Transverse colon (tissue), 4 donors: Measurements from ENCODE around the gene OVAAL. TPM values are rescaled to one million over a fixed set of nuclear protein-coding genes. Genes with fewer than 3 reads are reported as not detected.
A peak's percentile ranks its signal among the peaks of the same experiment; 100 is the strongest.

ENCODE experiments used
- DNase-seq: peaks from one replicate; pipeline ENCODE4 v3.0.0-alpha.2; 2019
- H3K27ac ChIP-seq, 4 donors: fragments of 200-600 bp; sonication (generic); 2 replicates each; pipeline ENCODE4 v1.5.1; 2016 to 2018; ENCODE audit warnings: inconsistent platforms in 4 of 4
- H3K27me3 ChIP-seq: fragments of 200-600 bp; sonication (generic); 2 replicates; pipeline ENCODE4 v1.5.1; 2017; ENCODE audit warnings: inconsistent platforms
- H3K36me3 ChIP-seq, 4 donors: fragments of 200-600 bp; sonication (generic); 2 replicates each; pipeline ENCODE4 v1.5.1; 2017 to 2019; ENCODE audit warnings: inconsistent platforms in 4 of 4
- H3K4me1 ChIP-seq, 4 donors: fragments of 200-600 bp; sonication (generic); 2 replicates each; pipeline ENCODE4 v1.5.1; 2017 to 2020; ENCODE audit warnings: inconsistent platforms in 4 of 4
- H3K4me3 ChIP-seq, 4 donors: fragments of 200-600 bp; sonication (generic); 1 replicate in 1 of 4; 2 replicates in 3 of 4; pipeline versions ENCODE4 v1.5.1 to v1.6.1; 2017 to 2019; ENCODE audit warnings: inconsistent platforms in 4 of 4
- H3K9me3 ChIP-seq, 2 donors: fragments of 200-600 bp; sonication (generic); 2 replicates each; pipeline ENCODE4 v1.5.1; 2017 to 2019; ENCODE audit warnings: inconsistent platforms in 2 of 2
- CTCF ChIP-seq, 5 experiments: fragments of 200-600 bp in 3 of 5; fragments of 450-650 bp in 2 of 5; sonication (generic) in 3 of 5; IDR thresholded peaks; 1 replicate in 2 of 5; 2 replicates in 3 of 5; pipeline ENCODE4 v1.5.1; 2016 to 2017; ENCODE audit warnings: antibody characterized with exemption in 5 of 5, inconsistent platforms in 3 of 5, mild to moderate bottlenecking in 2 of 5, moderate library complexity in 1 of 5
- EP300 ChIP-seq: sonication (generic); formaldehyde crosslinking; IDR thresholded peaks from one replicate; pipeline ENCODE4 v1.6.1; 2017; ENCODE audit warnings: antibody characterized with exemption, low read depth
- POLR2A ChIP-seq: fragments of 450-650 bp; IDR thresholded peaks from one replicate; pipeline ENCODE4 v1.6.1; 2016; ENCODE audit warnings: antibody characterized with exemption, mild to moderate bottlenecking, moderate library complexity
- POLR2AphosphoS5 ChIP-seq, 3 donors: sonication (generic); formaldehyde crosslinking; IDR thresholded peaks; one replicate each; pipeline ENCODE4 v1.6.1; 2016; ENCODE audit warnings: antibody characterized with exemption in 3 of 3
- WGBS, 2 donors: methylation state at CpG; one replicate each; pipeline ENCODE4 v1.1.5; 2018; ENCODE audit warnings: low coverage in 1 of 2; 5-methylcytosine and 5-hydroxymethylcytosine counted together
- in situ Hi-C, 4 donors: fragments of 200-750 bp; cut with MboI; loops; one replicate each; pipeline versions ENCODE4 v1.15.0 to v1.15.1; 2017; ENCODE audit warnings: low sequenced_read_pairs in 3 of 4, low pct_ligation_motif_present in 1 of 4, low pct_unique_long_range_greater_than_20kb in 1 of 4
- intact Hi-C: fragments of 100-400 bp; cut with DNase I; formaldehyde crosslinking; loops from one replicate; pipeline ENCODE4 v1.15.1; 2023; ENCODE audit warnings: low total_unique reads
- total RNA-seq, 4 donors: library from RNA; depleted of rRNA; stranded (reverse); fragments of >200 nt; gene quantifications; one replicate each; pipeline ENCODE4 v1.1.0, GENCODE V29; 2016

OVAAL gene
- total RNA-seq, 4 donors from 2014 or later, result 0.41 TPM; not detected in 3

- intact Hi-C loops, result no loop called here
- in situ Hi-C loops, result no loop called here
- no peak overlapping the region for H3K27ac ChIP-seq
Measured at GRCh38 chr1:180555411-180555810, 3.4 kb upstream of the OVAAL start.

GRCh38 chr1:180560200-180560867, 1.6 kb downstream of the OVAAL start:
- in situ Hi-C loops, result no loop called here
- Histone ChIP-seq H3K27me3 (no peaks in the 10 kb centered on the region), H3K4me1 (peaks cover 0 to 21% (median 14%) of the 10 kb centered on the region in 4 donors), H3K36me3 (no peaks in the 10 kb centered on the region), H3K27ac (peak overlapping the region; percentile 54 to 69 (median 60)), H3K4me3 (no peak overlapping the region), H3K9me3 (no peaks in the 10 kb centered on the region)
- no peak for TF ChIP-seq CTCF (IDR thresholded peaks at IDR 0.05)
- TF ChIP-seq POLR2AphosphoS5 (IDR thresholded peaks at IDR 0.05), result peak in 1 of 3 donors; percentile 58
- intact Hi-C loops, result no loop called here
- 40% methylated on average over 1 to 3 of the region's 3 CpGs for WGBS, 2 donors
- peak; percentile 81 for DNase-seq

More at GRCh38 chr1:180555411-180555810, 3.4 kb upstream of the OVAAL start:
- TF ChIP-seq CTCF (IDR thresholded peaks at IDR 0.05) (no peak), EP300 (no peak), POLR2AphosphoS5 (IDR thresholded peaks at IDR 0.05) (no peak), POLR2A (no peak)
- no peak overlapping the region for H3K4me3 ChIP-seq
- no peaks in the 10 kb centered on the region for H3K9me3 ChIP-seq
- peaks cover 0 to 4% (median 0%) of the 10 kb centered on the region in 4 donors for H3K4me1 ChIP-seq
- no peaks in the 10 kb centered on the region for H3K27me3 ChIP-seq
- no peak for DNase-seq
- no peaks in the 10 kb centered on the region for H3K36me3 ChIP-seq

DNA sequence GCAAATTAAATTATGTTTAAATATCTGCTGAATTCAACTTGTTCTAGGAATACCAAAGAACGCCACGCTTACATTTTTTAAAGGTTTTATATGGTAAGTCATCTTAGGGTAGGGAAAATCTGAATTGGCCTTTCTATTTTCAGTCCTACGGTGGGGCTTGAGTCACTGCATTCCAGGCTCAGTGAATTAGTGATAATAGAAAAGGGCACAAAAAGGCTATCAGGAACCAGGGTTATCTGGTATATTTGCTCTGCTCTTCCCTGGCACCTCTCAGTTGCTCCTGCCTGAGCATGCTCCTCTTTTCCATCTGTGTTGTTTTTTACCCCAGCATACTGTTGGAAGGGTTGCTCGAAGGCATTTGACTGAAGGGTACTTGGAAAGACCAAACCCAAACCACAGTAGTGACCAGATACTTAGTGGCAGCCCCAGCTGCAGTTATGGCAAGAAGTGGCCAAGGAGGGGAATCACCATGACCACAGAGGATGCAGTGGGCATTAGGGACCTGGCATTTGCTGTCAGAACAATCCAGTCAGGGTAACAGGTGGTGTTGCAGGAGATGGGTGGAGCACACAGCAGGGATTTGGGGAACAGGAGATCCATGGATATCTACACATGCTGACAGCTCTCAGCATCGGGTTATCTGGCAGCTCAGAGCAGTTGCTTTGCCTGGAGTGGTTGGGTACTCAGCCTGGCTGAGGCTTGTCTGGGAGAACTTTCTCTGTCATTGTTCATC, 2.3 kb downstream of the OVAAL start:
- 80 to 90% methylated on average over 3 to 5 of the region's 5 CpGs for WGBS, 2 donors
- intact Hi-C loops, result no loop called here
- H3K9me3 ChIP-seq, result no peaks in the 10 kb centered on the region
- peaks cover 0 to 21% (median 14%) of the 10 kb centered on the region in 4 donors for H3K4me1 ChIP-seq
- peak overlapping the region; percentile 54 to 69 (median 60) for H3K27ac ChIP-seq
- in situ Hi-C loops, result no loop called here
- H3K27me3 ChIP-seq, result no peaks in the 10 kb centered on the region
- H3K36me3 ChIP-seq, result no peaks in the 10 kb centered on the region
- TF ChIP-seq POLR2AphosphoS5 (IDR thresholded peaks at IDR 0.05) (no peak), CTCF (IDR thresholded peaks at IDR 0.05) (no peak), POLR2A (no peak), EP300 (no peak)
- no peak overlapping the region for H3K4me3 ChIP-seq
- no peak for DNase-seq

DNA sequence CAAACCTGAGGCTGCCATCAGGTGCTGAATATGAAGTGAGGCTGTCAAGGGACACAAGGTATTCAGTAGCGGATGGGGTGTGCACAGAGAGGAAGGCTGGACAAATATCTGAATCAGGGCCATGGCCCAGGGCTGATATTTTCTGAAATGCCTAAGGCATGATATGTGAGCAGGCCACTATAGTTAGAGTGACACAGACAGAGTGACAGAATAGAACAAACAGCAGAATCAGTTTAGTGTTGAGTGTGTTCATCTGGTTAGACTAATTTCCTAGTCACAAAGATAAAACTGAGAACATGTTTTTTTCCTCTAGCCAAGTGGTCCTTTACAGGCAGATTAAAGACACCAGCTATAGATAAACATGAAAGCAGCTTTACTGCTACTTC, 3.9 kb downstream of the OVAAL start:
- H3K27ac ChIP-seq, result no peak overlapping the region
- H3K27me3 ChIP-seq, result no peaks in the 10 kb centered on the region
- DNase-seq, result no peak
- peaks cover 0 to 28% (median 14%) of the 10 kb centered on the region in 4 donors for H3K4me1 ChIP-seq
- H3K4me3 ChIP-seq, result no peak overlapping the region
- H3K36me3 ChIP-seq, result no peaks in the 10 kb centered on the region
- in situ Hi-C loops, result no loop called here
- WGBS, 2 donors, result 90 to 91% methylated on average over 1 of the region's 1 CpG
- TF ChIP-seq POLR2AphosphoS5 (IDR thresholded peaks at IDR 0.05) (no peak), EP300 (no peak), POLR2A (no peak), CTCF (IDR thresholded peaks at IDR 0.05) (no peak)
- intact Hi-C loops, result no loop called here
- no peaks in the 10 kb centered on the region for H3K9me3 ChIP-seq
